H4 (cell line): ENCODE data around the gene PPP2R3C. TPM values are rescaled to one million over a fixed set of nuclear protein-coding genes. Genes with fewer than 3 reads are reported as not detected.
"Not testable (repeated sequence)": the region's sequence is repeated elsewhere in the genome, so short reads cannot be mapped to it uniquely, and the experiment has no call there.

Experiments used
- DNase-seq: peaks from one replicate; pipeline ENCODE4 v3.0.0-alpha.2; 2015; ENCODE audit warnings: low spot score
- total RNA-seq: library from RNA; depleted of rRNA; stranded (reverse); fragments of >200 nt; shearing (Covaris generic); gene quantifications from 2 replicates; pipeline ENCODE4 v1.2.3, GENCODE V29; 2014; rRNA removed

PPP2R3C gene
- total RNA-seq, 1 experiment from 2014 or later: 27.9 TPM

GRCh38 chr14:35052637-35053036 lies 69.2 kb downstream of the PPP2R3C start:
- DNase-seq: no peak

- peak; percentile 36 for DNase-seq
These were observed 70.0 kb downstream of the PPP2R3C start for GRCh38 chr14:35051796-35052195.

GRCh38 chr14:35050652-35051051 lies 71.1 kb downstream of the PPP2R3C start:
- DNase-seq: peak; percentile 40

GRCh38 chr14:35047976-35048513 lies 73.7 kb downstream of the PPP2R3C start:
- DNase-seq: no peak

- DNase-seq: peak; percentile 27
These were observed 74.8 kb downstream of the PPP2R3C start for GRCh38 chr14:35046751-35047536.

GRCh38 chr14:35046048-35046750 lies 75.6 kb downstream of the PPP2R3C start, which contains the start of gene FAM177A1:
Gene FAM177A1 (plus strand): TSS chr14:35046272. CDS start chr14:35046464, 192 bp downstream.
- peak; percentile 95 for DNase-seq

GRCh38 chr14:35045798-35046047 lies 76.1 kb downstream of the PPP2R3C start:
- DNase-seq: no peak

- DNase-seq: no peak
These were observed 76.6 kb downstream of the PPP2R3C start for GRCh38 chr14:35044939-35045797.

GRCh38 chr14:35043046-35043445 lies 78.7 kb downstream of the PPP2R3C start:
- no peak for DNase-seq

- DNase-seq: no peak
These were observed 79.2 kb downstream of the PPP2R3C start for GRCh38 chr14:35042632-35043031.

GRCh38 chr14:35038312-35038711 lies 83.5 kb downstream of the PPP2R3C start:
- DNase-seq: not testable (repeated sequence)

Other genes starting within 250 kb of the PPP2R3C start
- gene BAZ1A, start 246.6 kb downstream of the PPP2R3C start, total RNA-seq: 27.9 and 34.2 TPM in 2 replicates
- 88.7 and 91.8 TPM in 2 replicates for gene SRP54, start 139.0 kb downstream of the PPP2R3C start, total RNA-seq
- 21.4 and 30.7 TPM in 2 replicates for gene FAM177A1, start 75.7 kb downstream of the PPP2R3C start, total RNA-seq
- 26.4 and 31.5 TPM in 2 replicates for gene PRORP, start 562 bp upstream of the PPP2R3C start, total RNA-seq
- gene PSMA6, start 170.4 kb upstream of the PPP2R3C start, total RNA-seq: 429 and 475 TPM in 2 replicates